CD4-positive, alpha-beta T cell treated with Interleukin-4 for 4 hours (primary cell): ENCODE data around the gene KHK.

Experiments
- DNase-seq: peaks from one replicate; pipeline ENCODE4 v3.0.0-alpha.2; 2020

The KHK gene

DNA sequence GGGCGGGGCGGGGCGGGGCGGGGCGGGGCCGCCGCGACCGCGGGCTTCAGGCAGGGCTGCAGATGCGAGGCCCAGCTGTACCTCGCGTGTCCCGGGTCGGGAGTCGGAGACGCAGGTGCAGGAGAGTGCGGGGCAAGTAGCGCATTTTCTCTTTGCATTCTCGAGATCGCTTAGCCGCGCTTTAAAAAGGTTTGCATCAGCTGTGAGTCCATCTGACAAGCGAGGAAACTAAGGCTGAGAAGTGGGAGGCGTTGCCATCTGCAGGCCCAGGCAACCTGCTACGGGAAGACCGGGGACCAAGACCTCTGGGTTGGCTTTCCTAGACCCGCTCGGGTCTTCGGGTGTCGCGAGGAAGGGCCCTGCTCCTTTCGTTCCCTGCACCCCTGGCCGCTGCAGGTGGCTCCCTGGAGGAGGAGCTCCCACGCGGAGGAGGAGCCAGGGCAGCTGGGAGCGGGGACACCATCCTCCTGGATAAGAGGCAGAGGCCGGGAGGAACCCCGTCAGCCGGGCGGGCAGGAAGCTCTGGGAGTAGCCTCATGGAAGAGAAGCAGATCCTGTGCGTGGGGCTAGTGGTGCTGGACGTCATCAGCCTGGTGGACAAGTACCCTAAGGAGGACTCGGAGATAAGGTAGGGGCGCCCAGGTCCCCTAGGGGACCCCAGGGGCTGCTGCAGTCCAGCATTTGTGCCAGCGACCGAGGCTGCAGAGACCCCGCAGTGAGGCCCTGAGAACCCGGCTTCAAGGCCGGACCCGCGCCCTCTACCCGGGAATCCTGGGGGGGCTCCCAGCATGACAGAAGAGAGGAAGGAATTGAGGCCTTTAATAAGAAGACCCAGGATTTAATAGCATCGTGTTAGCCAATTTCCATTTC lies at the start of gene KHK:
KHK (plus strand) TSS at position 49 of the 870 bp plus-strand sequence; CDS start at position 537, 488 bp downstream.
- DNase-seq: no peak

DNA sequence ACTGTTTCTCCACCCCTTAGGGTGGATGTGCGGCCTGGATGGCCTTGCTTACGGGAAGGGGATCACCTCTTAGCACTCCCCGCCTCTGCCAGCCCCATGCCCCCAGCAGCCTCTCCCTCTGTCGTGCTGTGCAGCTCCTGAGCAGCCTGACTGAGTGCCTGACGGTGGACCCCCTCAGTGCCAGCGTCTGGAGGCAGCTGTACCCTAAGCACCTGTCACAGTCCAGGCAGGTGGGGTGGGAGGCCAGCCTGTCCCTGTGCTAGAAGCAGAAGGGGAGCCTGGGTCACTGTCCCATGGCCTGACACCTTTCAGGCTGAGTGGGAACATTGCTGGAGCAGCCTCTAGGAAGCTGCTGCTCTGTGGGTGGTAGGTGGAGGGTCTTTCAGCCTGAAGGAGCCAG lies 48.6 kb upstream of the KHK start:
- no peak for DNase-seq

DNA sequence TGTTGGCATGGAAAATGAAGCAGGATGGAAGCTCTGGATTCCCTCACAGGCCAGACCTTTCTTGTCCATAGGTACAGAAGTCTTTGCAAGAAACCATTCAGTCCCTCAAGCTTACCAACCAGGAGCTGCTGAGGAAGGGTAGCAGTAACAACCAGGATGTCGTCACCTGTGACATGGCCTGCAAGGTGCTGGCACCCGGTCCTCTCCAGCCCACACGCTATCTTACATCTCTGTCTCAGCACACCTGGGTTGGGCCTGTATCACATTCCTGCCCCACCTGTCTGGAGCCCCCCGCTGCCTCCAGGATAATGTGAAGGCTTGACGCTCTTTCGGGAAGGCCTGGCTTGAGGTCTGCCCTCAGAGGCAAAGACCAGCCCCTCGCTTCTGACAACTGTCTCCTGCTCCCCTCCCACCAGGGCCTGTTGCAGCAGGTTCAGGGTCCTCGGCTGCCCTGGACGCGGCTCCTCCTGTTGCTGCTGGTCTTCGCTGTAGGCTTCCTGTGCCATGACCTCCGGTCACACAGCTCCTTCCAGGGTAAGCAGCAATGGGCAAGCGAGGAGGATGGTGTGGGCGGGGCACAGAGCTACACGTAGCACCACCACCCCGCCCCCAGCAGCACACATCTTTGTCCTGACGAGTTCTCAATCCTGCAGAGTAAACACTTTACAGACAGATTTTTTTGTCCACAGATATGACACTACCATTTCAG lies 47.8 kb upstream of the KHK start:
- no peak for DNase-seq

DNA sequence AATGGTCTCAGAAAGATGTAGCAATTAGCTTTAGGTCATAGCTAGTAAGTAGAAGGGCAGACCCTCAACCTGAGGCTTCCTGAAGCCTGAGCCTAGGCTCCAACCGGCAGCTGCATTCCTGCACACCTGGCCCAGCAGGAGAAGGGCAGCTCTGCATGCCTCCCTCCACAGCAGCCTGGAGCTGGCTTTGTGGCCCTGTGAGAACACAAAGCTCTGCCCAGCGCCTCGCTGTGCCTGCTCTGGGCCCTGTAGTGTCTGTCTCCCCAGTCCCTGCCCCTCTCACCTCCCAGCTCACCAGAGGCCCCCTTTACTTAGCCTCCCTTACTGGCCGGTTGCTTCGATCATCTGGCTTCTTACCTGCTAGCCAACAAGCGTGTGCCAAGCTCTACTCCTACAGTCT lies 47.1 kb upstream of the KHK start:
- no peak for DNase-seq

- DNase-seq: no peak
Observed at GRCh38 chr2:27039871-27040270, 46.7 kb upstream of the KHK start.

DNA sequence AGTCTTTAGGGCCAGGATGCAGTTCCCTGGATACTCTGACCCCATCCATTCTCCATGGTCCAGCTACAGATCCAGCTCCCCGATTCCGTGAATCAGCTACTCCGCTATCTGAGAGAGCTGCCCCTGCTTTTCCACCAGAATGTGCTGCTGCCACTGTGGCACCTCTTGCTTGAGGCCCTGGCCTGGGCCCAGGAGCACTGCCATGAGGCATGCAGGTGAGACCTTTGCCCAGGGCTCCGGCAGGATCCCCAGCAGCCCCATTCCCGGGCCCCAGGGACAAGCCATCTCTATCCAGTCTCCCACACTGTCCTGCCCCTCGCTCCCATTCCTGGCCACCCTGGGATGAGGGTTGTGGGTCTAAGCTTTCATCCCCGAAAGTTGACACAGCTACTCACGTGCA lies 46.3 kb upstream of the KHK start:
- no peak for DNase-seq

GRCh38 chr2:27041752-27042151 lies 44.8 kb upstream of the KHK start:
- no peak for DNase-seq

GRCh38 chr2:27042159-27042661 lies 44.4 kb upstream of the KHK start:
- DNase-seq: no peak

GRCh38 chr2:27042985-27043634 lies 43.5 kb upstream of the KHK start:
- no peak for DNase-seq

GRCh38 chr2:27049422-27050280 lies 36.9 kb upstream of the KHK start:
- DNase-seq: peak; percentile 54

DNA sequence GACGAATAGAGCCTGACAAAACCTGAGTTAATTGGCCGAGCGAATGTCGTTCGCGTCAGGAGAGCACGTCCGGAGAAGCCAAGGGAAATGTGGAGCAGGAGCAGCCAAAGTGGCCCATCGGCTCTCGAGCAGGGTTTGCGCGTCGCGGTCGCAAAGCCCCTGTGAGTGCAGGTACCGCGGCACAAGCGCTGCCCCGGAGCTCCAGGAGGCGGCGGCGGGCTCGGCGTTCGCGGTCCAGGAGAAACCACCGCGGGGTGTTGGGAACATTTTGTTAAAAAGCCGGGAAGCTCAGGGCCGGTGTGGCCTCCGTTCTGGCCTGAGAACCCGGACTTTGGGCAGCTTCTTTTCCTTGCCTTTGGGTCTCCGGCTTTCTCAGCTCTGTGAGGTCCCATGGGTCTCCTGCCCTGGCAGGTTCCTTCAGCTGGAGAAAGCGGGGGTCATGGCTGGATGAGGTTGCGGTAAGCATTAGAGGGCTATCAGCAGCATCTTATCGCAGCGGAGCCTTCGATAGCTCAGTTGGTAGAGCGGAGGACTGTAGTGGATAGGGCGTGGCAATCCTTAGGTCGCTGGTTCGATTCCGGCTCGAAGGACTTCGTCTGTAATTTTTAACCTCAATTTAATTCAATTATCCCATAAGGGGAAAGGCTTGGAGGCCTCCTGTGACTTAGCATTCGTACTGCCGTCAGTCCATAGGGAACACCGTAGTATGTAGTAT lies 36.1 kb upstream of the KHK start:
- peak; percentile 91 for DNase-seq

DNA sequence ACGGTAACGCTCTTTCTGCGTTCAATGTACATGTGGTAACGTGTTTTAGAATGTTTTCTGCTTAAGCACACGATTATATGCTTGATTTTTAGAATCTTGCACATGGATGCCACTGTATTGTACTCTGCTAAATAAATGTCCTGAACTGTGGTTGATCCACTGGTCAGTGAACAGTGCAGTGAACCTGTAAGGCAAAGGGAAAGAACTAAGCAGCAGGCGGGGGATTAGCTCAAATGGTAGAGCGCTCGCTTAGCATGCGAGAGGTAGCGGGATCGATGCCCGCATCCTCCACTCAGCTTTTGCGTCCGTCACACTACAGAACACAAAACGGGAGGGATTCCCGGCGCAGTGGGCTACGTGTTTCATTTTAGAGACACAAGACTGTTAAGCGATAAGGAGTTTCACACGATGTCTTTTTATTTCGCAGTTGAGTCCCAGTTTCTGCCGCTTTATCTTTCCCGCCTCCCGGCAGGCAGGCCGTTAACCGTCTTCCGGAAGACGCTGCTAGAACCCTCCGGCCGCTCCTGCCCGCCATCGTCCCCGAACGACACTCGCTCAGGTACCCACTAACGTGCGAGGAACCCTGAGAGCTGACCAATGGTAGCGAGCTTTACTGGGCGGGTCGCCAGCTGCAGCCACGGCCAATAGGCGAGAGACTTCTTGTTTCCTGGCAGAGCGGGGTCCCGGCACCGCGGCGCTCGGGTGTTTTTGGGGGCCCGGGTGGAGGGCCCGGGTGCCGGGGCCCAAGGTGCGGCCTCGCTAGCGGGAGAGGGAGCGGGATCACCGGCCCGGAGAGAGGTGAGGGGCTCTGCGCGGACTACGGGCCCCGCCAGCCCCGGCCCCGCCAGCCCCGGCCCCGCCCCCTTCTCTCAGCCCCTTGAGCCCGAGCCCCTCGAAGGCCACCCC lies 35.3 kb upstream of the KHK start, which contains the start of gene AGBL5:
AGBL5 (plus strand) TSS at position 673 of the 906 bp plus-strand sequence. CDS start 1,291 bp downstream, outside the sequence.
- DNase-seq: peak; percentile 97

- DNase-seq: no peak
Observed at GRCh38 chr2:27051902-27052645, 34.5 kb upstream of the KHK start.

DNA sequence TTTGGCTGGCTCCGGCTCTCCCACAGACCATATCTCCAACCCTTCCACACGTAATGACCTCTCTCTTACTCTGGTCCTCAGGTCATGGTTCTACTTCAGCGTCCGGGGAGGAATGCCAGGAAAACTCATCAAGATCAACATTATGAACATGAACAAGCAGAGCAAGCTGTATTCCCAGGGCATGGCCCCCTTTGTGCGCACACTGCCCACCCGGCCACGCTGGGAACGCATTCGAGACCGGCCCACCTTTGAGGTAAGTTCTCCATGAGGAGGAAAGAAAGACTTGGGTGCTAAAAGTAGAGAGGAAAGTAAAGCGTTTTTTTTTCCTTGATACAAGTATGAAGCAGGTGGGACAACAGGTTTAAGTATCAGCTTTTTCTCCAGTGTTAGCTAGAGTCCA lies 33.3 kb upstream of the KHK start:
- DNase-seq: no peak

GRCh38 chr2:27053776-27054175 lies 32.8 kb upstream of the KHK start:
- no peak for DNase-seq

GRCh38 chr2:27054721-27055120 lies 31.9 kb upstream of the KHK start:
- DNase-seq: no peak

DNA sequence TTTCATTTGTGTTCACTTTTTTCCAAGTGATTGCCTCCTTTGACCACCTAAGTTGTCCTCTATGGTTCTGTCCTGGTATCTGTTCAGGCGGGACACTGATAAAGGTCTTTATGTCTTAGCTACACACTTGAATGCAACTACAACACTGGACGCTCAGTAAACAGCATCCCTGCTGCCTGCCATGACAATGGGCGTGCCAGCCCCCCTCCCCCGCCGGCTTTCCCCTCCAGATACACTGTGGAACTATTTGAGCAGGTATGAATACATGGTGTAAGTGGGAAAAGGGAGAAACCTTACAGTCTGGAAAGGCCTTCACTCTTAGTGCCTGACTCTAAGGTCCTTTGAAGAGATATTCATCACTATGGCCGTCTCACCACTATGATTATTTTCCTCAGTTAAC lies 29.4 kb upstream of the KHK start:
- DNase-seq: no peak

DNA sequence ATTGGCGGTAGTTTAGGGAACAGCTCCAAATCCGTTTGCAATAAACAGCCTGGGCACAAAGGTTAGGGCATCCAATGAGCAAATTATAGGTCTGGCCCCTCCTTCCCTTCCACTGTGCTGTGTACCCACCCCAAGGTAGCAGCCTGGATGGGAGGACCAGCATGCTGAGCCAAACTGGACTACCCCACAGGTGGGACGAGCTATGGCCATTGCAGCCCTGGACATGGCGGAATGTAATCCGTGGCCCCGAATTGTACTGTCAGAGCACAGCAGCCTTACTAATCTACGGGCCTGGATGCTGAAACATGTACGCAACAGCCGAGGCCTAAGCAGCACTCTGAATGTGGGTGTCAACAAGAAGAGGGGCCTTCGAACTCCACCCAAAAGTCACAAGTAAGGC lies 28.4 kb upstream of the KHK start:
- no peak for DNase-seq

GRCh38 chr2:27059141-27059820 lies 27.3 kb upstream of the KHK start:
- no peak for DNase-seq
